Fibroblast of villous mesenchyme (primary cell): Measurements from ENCODE around the gene ABTB1. TPM values are rescaled to one million over a fixed set of nuclear protein-coding genes. Genes with fewer than 3 reads are reported as not detected.

Source experiments
- DNase-seq: peaks from one replicate; pipeline ENCODE4 v3.0.0-alpha.2; 2010; ENCODE audit warnings: low read depth
- H3K4me3 ChIP-seq: 2 replicates; pipeline ENCODE4 v1.5.1; 2011; ENCODE audit warnings: low read depth, mild to moderate bottlenecking, low read length
- CTCF ChIP-seq: IDR thresholded peaks from 2 replicates; pipeline ENCODE4 v1.5.1; 2012; ENCODE audit warnings: low read depth, mild to moderate bottlenecking, low read length; ENCODE audit not compliant: insufficient read depth
- total RNA-seq: library from RNA; depleted of rRNA; stranded (reverse); fragments of >200 nt; gene quantifications from 2 replicates; pipeline ENCODE4 v1.2.3, GENCODE V29; 2012

The ABTB1 gene
- total RNA-seq, 1 donor: 3.5 TPM

DNA sequence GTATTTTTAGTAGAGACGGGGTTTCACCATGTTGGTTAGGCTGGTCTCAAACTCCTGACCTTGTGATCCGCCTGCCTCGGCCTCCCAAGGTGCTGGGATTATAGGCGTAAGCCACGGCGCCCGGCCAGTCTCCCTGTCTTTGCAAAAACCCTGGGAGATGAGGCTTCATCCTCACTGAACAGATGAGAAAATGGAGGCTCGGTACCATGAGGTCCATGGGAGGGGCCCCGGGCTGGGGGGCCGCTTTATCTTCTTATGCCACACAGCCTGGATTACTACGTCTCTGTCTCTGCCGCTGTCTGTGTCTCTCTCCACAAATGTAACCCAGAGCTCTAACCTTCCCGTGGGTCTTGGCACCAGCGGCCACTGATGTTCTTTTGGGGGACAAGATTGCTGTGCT, 39.1 kb downstream of the ABTB1 start:
- TF ChIP-seq CTCF: no peak
- DNase-seq: no peak
- H3K4me3 ChIP-seq: no peak overlapping the region

DNA sequence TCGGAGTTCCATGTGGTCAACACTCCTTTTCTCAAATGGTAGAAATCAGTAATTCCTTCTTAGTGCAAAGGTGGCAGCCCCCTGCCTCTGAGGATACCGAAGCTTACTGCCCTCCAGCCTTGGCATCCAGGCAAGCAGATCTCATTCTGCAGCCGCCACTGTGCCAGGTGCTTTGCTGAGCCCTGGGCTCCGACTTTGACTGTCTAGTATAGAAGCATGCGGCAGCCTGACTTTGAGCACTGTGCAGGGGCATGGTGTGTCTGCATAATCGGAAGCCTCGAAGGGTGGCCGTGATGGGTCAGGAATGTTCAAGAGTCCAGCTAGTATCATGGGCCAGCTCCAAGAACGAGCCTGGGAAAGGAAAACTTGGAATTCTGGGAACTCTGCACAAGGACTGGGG, 39.7 kb downstream of the ABTB1 start:
- no peak for DNase-seq
- H3K4me3 ChIP-seq: no peak overlapping the region
- TF ChIP-seq CTCF: no peak

DNA sequence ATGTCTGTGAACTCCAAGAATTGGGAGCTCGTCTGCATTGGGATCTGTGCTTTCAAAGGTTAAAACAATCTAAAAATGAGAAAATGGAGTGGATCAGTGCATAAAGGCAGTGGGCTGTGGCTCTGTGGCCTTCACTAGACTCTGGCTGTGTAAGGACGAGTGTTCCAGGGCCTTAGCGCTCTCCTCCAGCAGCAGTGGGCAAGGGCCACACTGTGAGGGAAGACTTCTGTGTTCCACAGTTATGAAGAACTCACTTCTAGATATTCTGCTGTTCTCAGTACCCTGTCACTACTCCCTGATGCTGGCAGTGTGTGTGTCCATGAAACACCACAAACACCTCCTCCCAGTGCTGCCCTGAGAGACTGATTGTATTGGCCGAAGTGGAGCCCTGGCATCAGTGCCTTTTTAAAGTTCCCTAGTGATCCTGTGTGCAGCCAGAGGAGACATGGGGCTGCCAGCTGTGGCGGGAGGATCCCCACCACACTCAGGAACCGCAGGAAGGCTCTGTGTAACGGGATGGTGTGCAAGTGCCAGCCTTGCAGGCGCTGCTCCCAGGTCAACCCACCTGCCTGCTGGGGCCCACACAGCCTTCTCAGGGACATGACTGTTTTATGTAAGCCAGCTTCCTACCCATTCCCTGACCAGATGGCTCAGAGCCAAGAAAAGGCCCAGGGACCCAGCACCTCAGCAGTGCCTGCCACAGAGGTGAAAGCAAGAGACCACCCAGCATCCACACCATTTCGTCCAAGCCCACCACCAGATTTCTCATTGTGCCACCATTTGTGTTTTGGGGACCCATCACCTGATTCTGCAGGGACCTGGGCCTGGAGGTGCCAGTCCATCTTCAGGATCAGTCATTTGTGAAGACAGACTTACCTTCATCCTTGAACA, 40.4 kb downstream of the ABTB1 start:
- TF ChIP-seq CTCF: no peak
- no peak overlapping the region for H3K4me3 ChIP-seq
- DNase-seq: no peak

- no peak for DNase-seq
- no peak for TF ChIP-seq CTCF
- H3K4me3 ChIP-seq: no peak overlapping the region
These were observed 41.4 kb downstream of the ABTB1 start for GRCh38 chr3:127714125-127714571.

DNA sequence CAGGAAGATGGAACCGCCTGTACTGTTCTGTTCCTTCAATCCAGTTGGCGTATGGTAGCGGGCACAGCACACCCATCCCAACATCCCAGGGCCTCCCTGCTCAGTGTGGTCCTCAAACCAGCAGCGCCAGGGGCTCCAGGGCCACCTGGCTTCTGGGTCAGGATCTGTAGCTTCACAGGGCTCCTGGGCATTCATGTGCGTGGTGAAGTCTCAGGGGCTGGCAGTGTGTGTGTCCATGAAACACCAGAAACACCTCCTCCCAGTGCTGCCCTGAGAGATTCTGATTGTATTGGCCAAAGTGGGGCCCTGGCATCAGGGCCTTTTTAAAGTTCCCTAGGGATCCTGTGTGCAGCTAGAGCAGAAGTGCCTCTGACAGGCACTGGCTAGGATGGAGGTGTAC, 42.1 kb downstream of the ABTB1 start:
- no peak for TF ChIP-seq CTCF
- DNase-seq: no peak

DNA sequence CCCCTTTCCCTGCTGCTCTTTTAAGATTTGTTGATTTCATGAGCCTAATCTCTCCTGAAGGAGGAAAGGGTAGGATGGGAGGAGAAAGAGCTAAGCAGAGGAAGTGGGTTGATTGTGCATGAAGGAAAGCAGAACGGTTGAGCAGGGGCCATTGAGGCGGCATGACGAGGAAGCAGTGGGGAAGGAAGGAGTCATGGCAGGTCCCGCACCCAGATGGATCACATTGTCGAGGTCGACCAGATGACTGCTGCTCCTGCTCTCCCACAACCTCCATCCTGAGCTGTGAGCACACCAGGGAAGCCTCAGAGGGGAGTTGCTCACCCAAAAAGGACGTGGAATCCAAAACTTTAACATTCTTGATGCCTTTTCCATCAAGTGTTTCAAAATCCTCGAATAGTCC, 42.8 kb downstream of the ABTB1 start:
- no peak for TF ChIP-seq CTCF
- no peak for DNase-seq
- no peak overlapping the region for H3K4me3 ChIP-seq

More for the DNA sequence above, 42.1 kb downstream of the ABTB1 start:
- no peak overlapping the region for H3K4me3 ChIP-seq
